OCI-LY3 (cell line): Measurements from ENCODE around the gene COL4A1.

Experiments used
- EZH2phosphoT487 ChIP-seq: fragments of 200-600 bp; shearing (Covaris generic); IDR thresholded peaks from 2 replicates; pipeline ENCODE4 v1.6.1; 2018; ENCODE audit warnings: antibody characterized with exemption, mixed run types, low read depth
- TF ChIP-seq, protein P1 (sequence below): fragments of 200-600, 300-600 bp; sonication (generic); IDR thresholded peaks from 2 replicates; pipeline ENCODE4 v1.5.1; 2014; ENCODE audit warnings: antibody characterized with exemption, low read length, low read depth

DNA sequence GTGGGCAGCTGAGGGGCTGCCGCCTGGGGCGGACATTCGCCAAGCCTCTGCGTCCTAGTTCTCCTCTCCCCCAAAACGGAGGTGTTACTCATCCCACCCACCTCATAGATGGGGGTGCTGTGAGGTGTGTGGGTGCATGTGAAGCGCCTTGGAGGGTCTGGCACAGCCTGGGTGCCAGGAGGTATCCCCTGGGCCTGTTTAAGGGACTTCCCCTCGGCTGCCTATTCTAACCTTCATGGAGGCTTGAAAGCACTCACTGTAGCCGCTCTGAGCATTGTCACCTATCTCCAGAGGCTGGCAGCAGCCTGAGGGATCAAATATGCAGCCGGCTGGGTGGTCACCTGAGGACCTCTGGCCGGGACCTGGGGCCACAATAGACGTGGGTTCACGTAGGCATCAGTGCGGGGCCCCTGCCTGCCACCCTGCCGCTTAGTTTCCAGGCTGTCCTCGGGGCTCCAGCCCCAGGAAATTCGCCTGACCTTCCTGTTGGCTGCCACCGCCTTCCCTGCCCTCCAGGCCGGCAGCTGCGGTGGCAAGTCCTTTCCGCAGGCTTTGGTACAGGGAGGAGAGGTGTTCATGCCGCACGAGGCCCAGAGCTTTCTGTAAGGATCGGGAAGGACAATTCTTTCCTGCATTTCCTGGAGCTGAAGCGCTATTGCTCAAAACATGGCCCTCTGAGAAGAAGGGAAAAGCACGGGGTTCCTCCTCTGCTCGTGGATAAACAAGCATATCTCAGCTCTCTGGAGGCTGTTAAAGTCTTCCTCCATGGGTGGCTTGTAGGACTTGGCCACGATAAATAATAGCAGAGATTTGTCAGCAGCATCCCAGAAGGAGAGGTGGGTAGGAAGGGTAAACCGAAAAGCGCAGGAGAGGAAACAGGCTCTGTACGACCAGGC lies 4.7 kb upstream of the COL4A1 start:
- TF ChIP-seq, protein P1, sequence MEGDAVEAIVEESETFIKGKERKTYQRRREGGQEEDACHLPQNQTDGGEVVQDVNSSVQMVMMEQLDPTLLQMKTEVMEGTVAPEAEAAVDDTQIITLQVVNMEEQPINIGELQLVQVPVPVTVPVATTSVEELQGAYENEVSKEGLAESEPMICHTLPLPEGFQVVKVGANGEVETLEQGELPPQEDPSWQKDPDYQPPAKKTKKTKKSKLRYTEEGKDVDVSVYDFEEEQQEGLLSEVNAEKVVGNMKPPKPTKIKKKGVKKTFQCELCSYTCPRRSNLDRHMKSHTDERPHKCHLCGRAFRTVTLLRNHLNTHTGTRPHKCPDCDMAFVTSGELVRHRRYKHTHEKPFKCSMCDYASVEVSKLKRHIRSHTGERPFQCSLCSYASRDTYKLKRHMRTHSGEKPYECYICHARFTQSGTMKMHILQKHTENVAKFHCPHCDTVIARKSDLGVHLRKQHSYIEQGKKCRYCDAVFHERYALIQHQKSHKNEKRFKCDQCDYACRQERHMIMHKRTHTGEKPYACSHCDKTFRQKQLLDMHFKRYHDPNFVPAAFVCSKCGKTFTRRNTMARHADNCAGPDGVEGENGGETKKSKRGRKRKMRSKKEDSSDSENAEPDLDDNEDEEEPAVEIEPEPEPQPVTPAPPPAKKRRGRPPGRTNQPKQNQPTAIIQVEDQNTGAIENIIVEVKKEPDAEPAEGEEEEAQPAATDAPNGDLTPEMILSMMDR, result no peak
- no peak for TF ChIP-seq EZH2phosphoT487
